ENCODE measurements around the gene PITPNM1. TPM values are rescaled to one million over a fixed set of nuclear protein-coding genes. Genes with fewer than 3 reads are reported as not detected.
A peak's percentile ranks its signal among the peaks of the same experiment; 100 is the strongest.

Gene PITPNM1
- total RNA-seq, 1 experiment from 2014 or later = 11.5 TPM

DNA sequence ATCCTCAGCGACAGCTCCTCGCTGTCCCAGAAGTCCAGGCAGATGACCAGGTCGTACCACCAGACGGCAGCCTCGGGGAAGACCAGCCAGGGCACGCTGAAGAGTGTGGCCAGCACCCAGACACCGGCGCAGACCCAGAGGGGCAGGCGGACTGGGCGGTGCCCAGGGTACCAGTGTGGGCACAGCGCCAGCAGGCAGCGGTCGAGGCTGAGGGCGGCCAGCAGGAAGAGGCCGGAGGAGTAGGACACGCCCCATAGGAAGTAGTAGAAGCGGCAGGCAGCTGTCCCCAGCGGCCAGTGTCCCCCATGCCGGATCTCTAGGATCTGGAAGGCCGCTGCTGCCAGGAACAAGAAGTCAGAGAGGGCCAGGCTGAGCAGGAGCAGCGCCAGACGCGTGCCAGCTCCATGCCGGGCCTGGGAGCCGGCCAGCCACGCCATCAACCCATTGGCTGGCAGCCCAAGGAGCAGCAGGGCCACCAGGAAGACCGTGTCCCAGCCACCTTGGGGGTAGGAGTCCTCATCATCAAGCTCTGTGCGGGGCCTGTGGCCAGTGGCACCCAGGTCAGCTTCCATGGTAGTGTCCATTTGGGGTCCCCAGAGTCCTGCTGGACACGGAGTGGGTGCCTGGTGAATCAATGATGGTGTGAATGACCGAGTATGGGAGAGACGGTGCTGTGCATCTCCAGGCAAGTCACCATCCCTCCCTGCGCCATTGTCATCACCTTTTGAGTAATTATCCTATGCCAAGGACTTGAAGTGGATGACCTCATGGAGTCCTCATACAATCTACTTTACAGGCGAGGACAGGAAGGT lies 52.8 kb downstream of the PITPNM1 start, which contains the start of gene GPR152:
Gene GPR152, minus strand, starts transcription at position 589 of the 812 bp plus-strand sequence. Its CDS starts 5 bp downstream, at position 584.
- Histone ChIP-seq H3K27ac (no peak within 1 kb of the TSS), H3K9me3 (replicated peaks) (no peaks in the 10 kb centered on the region; the same call in 1 of the 2 replicates), H3K4me3 (no peak within 1 kb of the TSS), H3K36me3 (no peaks in the 10 kb centered on the region), H3K27me3 (replicated peaks) (no peaks in the 10 kb centered on the region; the same call in 1 of the 2 replicates), H3K4me1 (replicated peaks) (peaks cover 7% of the 10 kb centered on the region)
- no peak for DNase-seq (ENCODE audit: low read depth in 1 of 2, low spot score in 2 of 2)

DNA sequence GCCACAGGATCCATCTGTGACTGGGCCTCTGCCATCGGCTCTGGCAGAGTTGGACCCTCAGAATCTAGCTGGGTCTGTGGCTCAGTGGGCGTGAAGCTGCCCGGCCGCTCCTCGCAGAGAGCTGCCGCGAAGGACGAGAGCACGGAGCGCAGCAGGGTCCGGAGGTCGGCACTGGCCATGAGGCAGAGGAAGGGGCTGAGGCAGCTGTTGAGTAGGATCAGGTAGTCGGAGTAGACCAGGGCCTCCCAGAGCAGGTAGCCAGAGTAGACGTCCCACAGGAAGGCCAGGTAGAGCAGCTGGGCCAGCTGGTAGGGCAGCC lies 53.5 kb downstream of the PITPNM1 start:
- H3K27ac ChIP-seq = no peak overlapping the region
- no peaks in the 10 kb centered on the region for H3K36me3 ChIP-seq
- DNase-seq (ENCODE audit: low read depth in 1 of 2, low spot score in 2 of 2) = no peak
- H3K9me3 ChIP-seq (replicated peaks) = no peaks in the 10 kb centered on the region; the same call in 1 of the 2 replicates
- H3K4me3 ChIP-seq = no peak overlapping the region
- H3K27me3 ChIP-seq (replicated peaks) = no peaks in the 10 kb centered on the region
- H3K4me1 ChIP-seq (replicated peaks) = peaks cover 14% of the 10 kb centered on the region

DNA sequence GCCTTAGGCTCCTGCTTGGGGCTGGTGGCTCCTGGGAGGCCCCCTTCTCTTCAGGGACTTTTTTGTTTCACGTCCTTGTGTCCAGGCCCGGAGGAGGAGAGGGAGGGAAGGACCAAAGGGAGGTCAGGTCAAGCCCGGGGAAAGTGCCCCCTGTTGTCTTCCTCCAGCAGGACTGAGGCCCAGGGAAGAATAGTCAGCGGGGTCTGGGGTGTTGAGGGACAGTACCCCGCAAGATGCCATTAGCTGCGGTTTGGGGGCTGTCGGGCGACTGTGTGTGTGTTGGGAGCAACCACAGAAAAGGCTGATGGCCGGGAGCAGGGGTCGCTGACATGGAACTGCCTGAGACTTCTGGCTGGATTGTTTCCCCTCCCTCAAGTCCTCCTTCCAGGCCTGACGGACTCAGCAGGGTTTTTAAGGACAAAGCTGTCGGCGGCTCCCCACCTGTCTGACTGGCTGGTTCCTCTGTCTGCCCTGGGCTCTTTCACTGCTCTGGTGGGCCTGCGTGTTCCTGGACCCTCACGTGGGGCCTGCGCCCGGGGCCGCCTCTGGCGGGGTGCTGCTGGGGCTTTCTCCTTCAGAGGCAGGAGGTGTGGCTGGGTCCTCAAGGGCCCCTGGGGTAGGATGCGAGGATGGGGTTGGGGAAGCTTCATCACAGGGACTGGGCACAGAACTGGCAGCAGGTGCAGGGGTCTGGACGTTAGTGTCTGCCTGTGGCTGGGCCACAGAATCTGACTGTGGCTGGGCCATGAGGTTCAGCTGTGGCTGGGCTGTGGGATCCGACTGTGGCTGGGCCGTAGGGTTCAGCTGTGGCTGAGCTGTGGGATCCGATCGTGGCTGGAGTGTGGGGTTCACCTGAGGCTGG lies 54.1 kb downstream of the PITPNM1 start:
- H3K4me3 ChIP-seq = no peak overlapping the region
- H3K36me3 ChIP-seq = no peaks in the 10 kb centered on the region
- H3K27ac ChIP-seq = no peak overlapping the region
- no peaks in the 10 kb centered on the region for H3K27me3 ChIP-seq (replicated peaks)
- H3K4me1 ChIP-seq (replicated peaks) = peaks cover 14% of the 10 kb centered on the region
- H3K9me3 ChIP-seq (replicated peaks) = no peaks in the 10 kb centered on the region; the same call in 1 of the 2 replicates
- DNase-seq (ENCODE audit: low read depth in 1 of 2, low spot score in 2 of 2) = no peak

DNA sequence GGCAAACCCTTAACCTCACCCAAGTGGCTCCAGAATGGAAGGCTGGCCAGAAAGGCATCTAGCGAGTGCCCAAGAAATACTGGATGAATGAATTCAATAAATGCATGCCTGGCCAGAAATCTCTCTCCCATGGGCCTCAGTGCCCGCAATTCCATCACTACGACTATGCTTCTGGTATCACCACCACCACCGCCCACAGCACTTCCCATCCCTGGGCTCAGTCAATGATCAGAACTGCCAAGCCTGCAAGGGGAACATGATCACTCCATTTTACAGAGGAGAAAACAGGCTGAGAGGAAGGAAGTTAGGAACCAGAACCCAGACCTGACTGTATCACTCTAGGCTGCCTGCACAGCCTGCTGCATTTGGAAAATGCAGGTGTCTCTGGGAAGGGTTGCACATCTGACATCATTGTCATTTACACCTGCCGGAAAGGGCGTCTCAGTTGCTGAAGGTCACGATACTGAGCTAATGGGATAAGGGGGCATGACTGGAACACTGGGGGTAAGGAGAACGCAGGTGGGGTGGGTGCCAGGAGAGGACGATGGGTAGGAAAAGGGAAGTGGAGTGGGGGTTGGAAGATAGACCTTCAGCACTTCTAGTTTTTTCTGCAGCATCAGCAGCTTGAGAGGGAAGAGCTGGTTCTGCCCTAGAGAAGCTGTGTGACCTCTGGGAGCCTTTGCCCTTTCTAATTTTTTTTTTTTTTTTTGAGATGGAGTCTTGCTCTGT lies 55.9 kb downstream of the PITPNM1 start:
- Histone ChIP-seq H3K9me3 (replicated peaks) (no peaks in the 10 kb centered on the region; the same call in 1 of the 2 replicates), H3K4me3 (no peak overlapping the region), H3K27ac (no peak overlapping the region), H3K27me3 (replicated peaks) (no peaks in the 10 kb centered on the region), H3K4me1 (replicated peaks) (peaks cover 14% of the 10 kb centered on the region), H3K36me3 (no peaks in the 10 kb centered on the region)
- no peak for DNase-seq (ENCODE audit: low read depth in 1 of 2, low spot score in 2 of 2)

DNA sequence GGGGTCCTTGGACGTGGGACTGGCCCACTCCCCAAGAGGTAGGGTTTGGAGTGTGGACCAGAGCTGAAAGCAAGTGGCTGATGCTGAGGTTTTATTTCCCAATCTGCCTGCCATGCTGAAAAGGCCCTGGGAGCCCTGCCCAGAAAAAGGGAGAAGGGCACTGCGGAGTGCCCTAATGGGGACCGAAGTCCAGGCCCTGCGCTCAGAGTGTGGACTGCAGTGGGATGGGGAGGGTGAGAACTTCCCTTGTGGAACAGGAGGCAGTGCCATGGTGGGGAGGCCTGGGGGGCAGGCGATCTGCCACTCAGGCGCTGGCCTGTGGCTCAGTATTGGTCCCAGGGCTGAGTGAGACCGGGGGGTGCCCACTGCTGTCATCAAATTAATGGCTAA lies 56.9 kb downstream of the PITPNM1 start:
- no peaks in the 10 kb centered on the region for H3K36me3 ChIP-seq
- H3K4me1 ChIP-seq (replicated peaks) = peaks cover 22% of the 10 kb centered on the region
- DNase-seq (ENCODE audit: low read depth in 1 of 2, low spot score in 2 of 2) = no peak
- H3K27ac ChIP-seq = no peak overlapping the region
- no peak overlapping the region for H3K4me3 ChIP-seq
- H3K27me3 ChIP-seq (replicated peaks) = no peaks in the 10 kb centered on the region
- no peaks in the 10 kb centered on the region; the same call in 1 of the 2 replicates for H3K9me3 ChIP-seq (replicated peaks)

DNA sequence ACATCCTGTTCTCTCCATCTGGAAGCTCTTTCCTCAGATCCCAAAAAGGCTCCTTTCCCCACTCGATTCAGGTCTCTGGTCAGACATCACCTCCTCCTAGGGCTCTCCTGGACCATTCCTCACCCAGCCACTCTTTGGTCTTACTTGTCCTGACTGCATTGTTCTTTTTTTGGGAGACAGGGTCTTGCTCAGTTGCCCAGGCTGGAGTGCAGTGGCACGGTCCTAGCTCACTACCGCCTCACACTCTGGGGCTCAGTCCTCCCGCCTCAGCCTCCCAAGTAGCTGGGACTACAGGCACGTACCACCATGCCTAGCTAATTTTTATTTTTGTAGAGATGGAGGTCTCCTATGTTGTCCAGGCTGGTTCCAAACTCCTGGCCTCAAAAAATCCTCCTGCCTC lies 59.6 kb downstream of the PITPNM1 start:
- no peak overlapping the region for H3K27ac ChIP-seq
- H3K36me3 ChIP-seq = peaks cover 26% of the 10 kb centered on the region
- DNase-seq (ENCODE audit: low read depth in 1 of 2, low spot score in 2 of 2) = no peak
- peaks cover 32% of the 10 kb centered on the region for H3K4me1 ChIP-seq (replicated peaks)
- H3K27me3 ChIP-seq (replicated peaks) = no peaks in the 10 kb centered on the region
- H3K4me3 ChIP-seq = no peak overlapping the region
- H3K9me3 ChIP-seq (replicated peaks) = no peaks in the 10 kb centered on the region

DNA sequence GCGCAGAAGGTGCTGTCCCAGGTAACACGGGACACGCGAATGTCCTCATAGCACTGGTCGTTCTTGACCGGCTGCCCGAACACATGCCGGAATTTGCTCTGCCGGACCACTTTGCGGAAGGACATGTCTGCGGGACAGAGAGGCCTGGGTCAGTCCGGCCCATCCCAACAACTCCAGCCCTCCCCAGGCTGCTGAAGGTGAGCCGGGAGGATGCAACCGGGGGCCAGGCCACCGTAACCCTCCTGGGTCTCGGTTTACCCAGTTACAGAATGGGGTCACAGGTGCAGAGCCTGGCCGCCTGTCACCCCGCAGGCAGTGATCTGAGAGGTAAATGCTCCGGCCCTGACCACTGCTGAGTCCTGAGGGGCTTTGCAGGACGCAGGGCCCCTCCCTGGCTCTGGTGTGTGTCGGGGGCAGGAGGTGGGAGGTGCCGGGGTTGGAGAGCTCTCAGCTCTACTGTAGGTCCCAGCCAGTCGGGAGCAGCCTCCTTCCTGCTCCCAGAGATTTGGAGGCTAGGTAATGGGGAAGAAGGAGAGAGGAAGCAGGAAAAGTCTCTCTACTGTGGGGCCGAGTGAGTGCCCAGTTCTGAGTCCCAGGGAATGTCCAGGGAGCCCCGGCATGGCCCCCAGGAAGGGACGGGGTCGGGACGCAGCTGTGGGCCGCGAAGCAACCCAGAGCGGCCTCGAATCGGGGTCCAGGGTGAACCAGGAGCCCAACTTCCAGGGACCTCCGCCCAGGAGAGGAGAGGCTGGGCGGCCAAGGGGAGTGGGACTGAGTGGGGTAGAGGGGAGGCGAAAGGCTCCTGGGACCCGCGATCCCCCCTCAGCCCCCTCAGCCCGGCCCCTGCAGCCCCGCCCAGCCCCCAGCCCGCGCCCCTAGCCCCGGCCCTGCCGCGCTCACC lies 62.4 kb downstream of the PITPNM1 start:
- Histone ChIP-seq H3K4me3 (peak overlapping the region; percentile 76), H3K9me3 (replicated peaks) (no peaks in the 10 kb centered on the region), H3K27me3 (replicated peaks) (no peaks in the 10 kb centered on the region), H3K4me1 (replicated peaks) (peaks cover 30% of the 10 kb centered on the region), H3K27ac (peak overlapping the region; percentile 73), H3K36me3 (peaks cover 54% of the 10 kb centered on the region)
- DNase-seq (ENCODE audit: low read depth in 1 of 2, low spot score in 2 of 2) = peak in 1 of 2 experiments; percentile 42

Other genes with a start within 250 kb of the PITPNM1 start
- 96.2 and 138 TPM in 2 replicates for gene GRK2, start 238.9 kb downstream of the PITPNM1 start, total RNA-seq (2014; rRNA removed; shearing (Covaris generic))
- 40.2 and 61.7 TPM in 2 replicates for gene ANKRD13D, start 216.1 kb downstream of the PITPNM1 start, total RNA-seq (2014; rRNA removed; shearing (Covaris generic))
- gene SSH3, start 201.8 kb downstream of the PITPNM1 start, total RNA-seq (2014; rRNA removed; shearing (Covaris generic)) = 13.4 and 17.5 TPM in 2 replicates
- gene POLD4, start 151.8 kb downstream of the PITPNM1 start, total RNA-seq (2014; rRNA removed; shearing (Covaris generic)) = 81.8 and 125 TPM in 2 replicates
- 6.9 and 9.4 TPM in 2 replicates for gene CLCF1, start 131.8 kb downstream of the PITPNM1 start, total RNA-seq (2014; rRNA removed; shearing (Covaris generic))
- gene RAD9A, start 113.4 kb downstream of the PITPNM1 start, total RNA-seq (2014; rRNA removed; shearing (Covaris generic)) = 13.8 and 25.1 TPM in 2 replicates
- 668 and 731 TPM in 2 replicates for gene PPP1CA, start 103.5 kb downstream of the PITPNM1 start, total RNA-seq (2014; rRNA removed; shearing (Covaris generic))
- not detected in 2 replicates for gene TBC1D10C, start 101.3 kb downstream of the PITPNM1 start, total RNA-seq (2014; rRNA removed; shearing (Covaris generic))
- gene CARNS1, start 89.7 kb downstream of the PITPNM1 start, total RNA-seq (2014; rRNA removed; shearing (Covaris generic)) = not detected in 2 replicates
- gene RPS6KB2, start 76.9 kb downstream of the PITPNM1 start, total RNA-seq (2014; rRNA removed; shearing (Covaris generic)) = 166 and 177 TPM in 2 replicates
- gene PTPRCAP, start 67.7 kb downstream of the PITPNM1 start, total RNA-seq (2014; rRNA removed; shearing (Covaris generic)) = 0.37 TPM in 1 of 2 replicates, not detected in the other
- 123 and 181 TPM in 2 replicates for gene CORO1B, start 61.9 kb downstream of the PITPNM1 start, total RNA-seq (2014; rRNA removed; shearing (Covaris generic))
- not detected in 2 replicates for gene GPR152, start 52.6 kb downstream of the PITPNM1 start, total RNA-seq (2014; rRNA removed; shearing (Covaris generic))
- gene CABP4, start 50.0 kb downstream of the PITPNM1 start, total RNA-seq (2014; rRNA removed; shearing (Covaris generic)) = not detected in 2 replicates
- 61.1 and 105 TPM in 2 replicates for gene TMEM134, start 36.1 kb downstream of the PITPNM1 start, total RNA-seq (2014; rRNA removed; shearing (Covaris generic))
- gene AIP, start 22.3 kb downstream of the PITPNM1 start, total RNA-seq (2014; rRNA removed; shearing (Covaris generic)) = 184 and 185 TPM in 2 replicates
- gene CDK2AP2, start 2.8 kb upstream of the PITPNM1 start, total RNA-seq (2014; rRNA removed; shearing (Covaris generic)) = 61.9 and 82.4 TPM in 2 replicates
- not detected in 2 replicates for gene CABP2, start 18.1 kb upstream of the PITPNM1 start, total RNA-seq (2014; rRNA removed; shearing (Covaris generic))
- gene GSTP1, start 78.4 kb upstream of the PITPNM1 start, total RNA-seq (2014; rRNA removed; shearing (Covaris generic)) = 2,425 and 2,720 TPM in 2 replicates
- 308 and 343 TPM in 2 replicates for gene NDUFV1, start 101.6 kb upstream of the PITPNM1 start, total RNA-seq (2014; rRNA removed; shearing (Covaris generic))
- 7.4 and 14.0 TPM in 2 replicates for gene NUDT8, start 124.6 kb upstream of the PITPNM1 start, total RNA-seq (2014; rRNA removed; shearing (Covaris generic))
- not detected in 2 replicates for gene TBX10, start 134.4 kb upstream of the PITPNM1 start, total RNA-seq (2014; rRNA removed; shearing (Covaris generic))
- gene ACY3, start 145.4 kb upstream of the PITPNM1 start, total RNA-seq (2014; rRNA removed; shearing (Covaris generic)) = not detected in 2 replicates
- gene ALDH3B2, start 169.3 kb upstream of the PITPNM1 start, total RNA-seq (2014; rRNA removed; shearing (Covaris generic)) = not detected in 2 replicates

Data from SJSA1 (cell line).